Activated effector memory CD4-positive, alpha-beta T cell treated with Interleukin-2 at 50 U/mL for 16 hours (primary cell): ENCODE results near the gene NGF.
"Not testable (repeated sequence)": the region's sequence is repeated elsewhere in the genome, so short reads cannot be mapped to it uniquely, and the experiment has no call there.

Experiments used
- DNase-seq: peaks from one replicate; pipeline ENCODE4 v3.0.0-alpha.2; 2020

NGF gene

DNA sequence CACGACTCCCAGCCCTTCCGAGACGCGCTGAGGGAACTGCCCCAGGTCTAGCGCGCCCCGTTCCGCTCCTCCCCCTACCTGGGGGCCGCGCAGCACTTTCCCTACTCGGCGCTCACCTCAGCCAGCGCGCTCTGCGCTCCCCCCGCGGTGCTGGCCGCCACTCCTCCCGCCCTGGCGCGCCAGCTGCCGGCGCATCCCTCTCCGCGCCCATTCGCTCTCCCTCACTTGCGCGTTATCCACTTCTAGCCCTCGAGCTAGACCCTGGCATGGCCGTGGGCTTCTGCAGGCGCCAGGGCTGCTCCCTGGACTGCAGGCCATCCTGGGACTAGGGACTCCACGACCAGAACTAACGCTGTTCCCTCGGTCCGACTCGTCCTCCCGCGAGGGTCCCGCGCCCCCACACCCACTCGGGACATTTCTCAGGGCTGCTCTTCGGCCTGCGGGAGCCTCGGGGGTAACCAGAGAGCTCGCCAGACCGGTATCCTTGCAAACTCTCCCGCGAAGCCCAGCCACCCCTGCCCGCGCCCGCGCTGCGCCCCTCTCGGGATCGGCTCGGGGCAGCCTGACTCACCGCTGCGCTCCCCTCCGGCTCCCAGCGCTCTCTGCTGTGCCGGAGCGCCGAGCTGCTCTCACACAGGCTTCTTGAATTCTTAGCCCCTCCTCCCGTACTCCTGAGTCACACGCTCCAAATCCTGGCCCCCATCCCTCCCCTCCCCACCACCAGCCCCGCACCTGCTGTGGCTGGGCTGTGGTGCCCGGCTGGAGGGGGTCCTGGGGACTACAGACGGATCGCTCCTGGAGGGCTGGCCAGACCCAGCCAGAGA, at the start of gene NGF:
TSS of gene NGF (minus strand) at position 617 of the 824 bp plus-strand sequence. CDS start 51,454 bp downstream, outside the sequence.
- no peak for DNase-seq

DNA sequence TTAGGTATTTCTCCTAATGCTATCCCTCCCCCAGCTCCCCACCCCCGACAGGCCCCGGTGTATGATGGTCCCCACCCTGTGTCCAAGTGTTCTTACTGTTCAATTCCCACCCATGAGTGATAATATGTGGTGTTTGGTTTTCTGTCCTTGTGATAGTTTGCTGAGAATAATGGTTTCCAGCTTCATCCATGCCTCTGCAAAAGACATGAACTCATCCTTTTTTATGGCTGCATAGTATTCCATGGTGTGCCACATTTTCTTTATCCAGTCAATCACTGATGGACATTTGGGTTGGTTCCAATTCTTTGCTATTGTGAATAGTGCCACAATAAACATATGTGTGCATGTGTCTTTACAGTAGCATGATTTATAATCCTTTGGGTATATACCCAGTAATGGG, 45.4 kb upstream of the NGF start:
- DNase-seq, result not testable (repeated sequence)

DNA sequence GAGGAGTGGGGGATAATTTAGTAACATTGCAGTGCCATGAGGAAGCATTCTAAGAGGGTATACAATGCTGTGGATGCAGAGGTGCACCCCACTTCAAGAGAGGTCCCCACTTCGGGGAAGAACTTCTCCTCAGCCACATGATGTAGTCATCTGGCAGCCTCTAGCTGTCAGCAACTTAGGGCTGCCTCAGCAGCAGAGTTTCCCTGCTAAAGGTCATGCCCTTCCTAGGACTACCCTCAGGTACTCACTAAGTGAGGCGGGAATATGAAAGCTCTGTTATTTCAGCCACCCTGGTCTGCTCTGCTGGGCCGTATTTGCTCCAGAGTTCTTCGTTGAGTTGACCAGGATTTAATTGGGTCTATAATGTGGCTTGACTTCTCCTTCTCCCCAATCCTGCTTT, 41.9 kb upstream of the NGF start:
- DNase-seq, result no peak

DNA sequence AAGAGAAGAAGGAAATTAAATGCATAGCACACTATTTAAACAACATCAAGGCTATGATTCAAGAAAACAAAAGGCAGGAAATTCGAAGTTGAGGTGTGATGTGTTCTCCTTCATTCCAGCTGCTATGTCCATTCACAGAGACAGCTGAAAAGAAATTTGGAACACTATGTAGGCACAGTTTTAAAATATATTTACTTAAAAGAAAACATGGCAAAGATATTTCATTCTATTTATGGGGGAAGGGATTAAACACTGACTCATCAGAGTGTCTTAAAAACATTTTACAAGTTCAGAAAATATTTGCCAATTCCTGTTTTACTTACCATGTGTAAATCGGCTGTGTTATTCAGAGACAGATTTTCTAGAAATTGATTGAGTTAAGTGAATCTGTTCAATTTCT, 39.4 kb upstream of the NGF start:
- DNase-seq, result no peak

DNA sequence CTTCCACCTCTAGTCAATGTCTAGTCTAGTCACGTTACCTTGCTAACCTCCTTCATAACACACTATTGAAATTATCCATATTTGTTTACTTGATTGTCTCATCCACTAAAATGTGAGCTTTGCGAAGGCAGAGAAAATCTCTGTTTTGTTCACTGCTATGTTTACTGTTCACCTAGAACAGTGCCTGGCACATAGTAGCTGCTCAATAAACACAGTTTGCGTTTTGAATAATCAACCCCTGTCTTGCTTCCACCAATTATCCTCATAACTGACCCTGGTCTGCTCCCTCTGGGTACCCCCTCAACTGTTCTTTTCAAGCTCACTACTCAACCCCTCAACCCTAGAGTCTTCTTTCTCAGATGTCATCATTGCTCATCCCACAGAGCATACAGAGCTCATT, 36.5 kb upstream of the NGF start:
- DNase-seq, result no peak

DNA sequence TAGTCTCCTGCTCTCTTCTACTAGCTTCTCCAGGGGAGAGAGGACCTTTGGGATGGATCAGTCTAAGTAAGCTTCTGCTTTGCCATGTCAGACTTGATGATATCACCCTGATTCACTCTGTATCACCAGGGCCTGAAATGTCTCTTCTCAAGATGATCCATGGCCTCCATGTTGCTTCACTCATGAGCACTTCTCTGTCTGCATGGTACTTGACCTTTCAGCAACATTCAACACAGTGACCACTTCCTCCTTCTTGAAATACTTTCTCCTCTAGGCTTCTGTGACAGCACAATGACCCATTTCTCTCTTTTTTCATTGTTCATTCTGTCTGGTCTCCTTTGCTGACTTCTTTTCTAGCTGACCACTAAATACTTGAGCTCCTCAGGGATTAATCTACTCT, 35.3 kb upstream of the NGF start:
- DNase-seq, result no peak

DNA sequence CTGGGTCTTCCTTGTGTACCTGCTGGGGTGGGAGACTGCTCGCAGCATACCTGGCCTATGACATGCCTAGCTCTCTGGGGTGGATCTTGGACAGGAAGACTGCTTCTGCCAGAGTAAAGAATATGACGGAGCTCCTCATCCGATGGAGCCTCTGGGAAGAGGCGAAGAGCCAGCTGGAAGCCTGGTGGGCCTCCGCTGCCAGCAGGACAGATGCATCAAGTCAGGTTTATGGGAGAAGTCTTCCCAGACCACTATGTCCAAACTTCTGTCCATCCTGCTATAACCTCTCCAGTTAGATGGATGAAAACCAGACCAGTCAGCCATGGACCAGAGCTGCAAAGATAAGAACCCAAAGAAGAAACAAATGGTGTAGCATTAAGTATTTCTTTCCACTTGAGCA, 27.7 kb upstream of the NGF start:
- DNase-seq, result no peak

DNA sequence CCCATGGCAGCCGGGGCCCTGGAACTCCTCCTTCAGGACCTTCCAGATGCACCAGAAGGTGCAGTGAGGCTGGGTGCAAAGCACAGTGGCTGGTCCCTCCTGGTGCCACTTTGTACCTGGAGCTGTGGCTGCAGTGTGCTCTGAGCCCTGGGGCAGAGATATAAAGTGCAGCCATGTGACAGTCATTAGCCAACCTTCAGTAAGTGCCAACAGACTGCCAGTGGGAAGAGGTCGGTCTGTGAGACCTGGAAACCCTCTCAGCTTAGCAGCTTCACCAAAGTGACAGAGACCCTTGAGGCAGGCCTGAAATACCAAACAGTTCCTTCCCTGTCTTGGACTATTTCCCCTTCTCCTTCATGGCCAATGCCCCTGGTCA, 26.7 kb upstream of the NGF start:
- DNase-seq, result no peak

DNA sequence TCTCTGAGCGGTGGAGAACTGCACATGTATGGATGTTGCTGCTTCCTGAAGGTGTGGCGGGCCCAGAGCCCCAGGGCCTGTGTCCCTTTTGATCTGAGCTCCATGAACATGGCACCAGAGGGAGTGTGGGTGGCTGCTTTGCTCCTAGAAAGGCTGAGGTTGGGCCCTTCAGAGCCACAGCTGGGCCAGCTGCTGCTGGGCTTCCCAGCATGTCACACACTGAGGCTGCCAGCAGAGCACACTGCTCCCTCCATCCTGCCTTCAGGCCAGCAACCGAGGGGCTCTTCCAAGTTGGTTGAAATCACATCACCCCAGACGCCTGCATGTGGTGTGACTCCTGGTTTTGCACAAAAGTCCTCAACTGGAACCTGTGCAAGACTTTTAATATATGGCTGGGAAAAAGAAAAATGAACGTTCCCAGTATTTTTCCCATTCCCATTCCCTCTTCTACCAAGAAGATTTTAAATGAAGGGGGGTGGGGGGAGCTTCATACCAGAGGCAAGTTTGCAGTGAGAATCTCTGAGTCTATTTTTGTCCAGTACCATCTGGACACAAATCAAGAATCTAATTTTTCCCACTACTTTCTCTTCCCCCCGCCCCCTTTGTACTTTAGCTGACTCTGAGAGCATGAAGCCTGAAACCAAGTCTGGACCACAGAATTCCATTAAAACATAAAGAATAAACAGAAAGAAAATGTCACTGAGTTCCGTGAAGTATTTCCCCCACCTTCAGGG, 26.2 kb upstream of the NGF start:
- DNase-seq, result no peak

DNA sequence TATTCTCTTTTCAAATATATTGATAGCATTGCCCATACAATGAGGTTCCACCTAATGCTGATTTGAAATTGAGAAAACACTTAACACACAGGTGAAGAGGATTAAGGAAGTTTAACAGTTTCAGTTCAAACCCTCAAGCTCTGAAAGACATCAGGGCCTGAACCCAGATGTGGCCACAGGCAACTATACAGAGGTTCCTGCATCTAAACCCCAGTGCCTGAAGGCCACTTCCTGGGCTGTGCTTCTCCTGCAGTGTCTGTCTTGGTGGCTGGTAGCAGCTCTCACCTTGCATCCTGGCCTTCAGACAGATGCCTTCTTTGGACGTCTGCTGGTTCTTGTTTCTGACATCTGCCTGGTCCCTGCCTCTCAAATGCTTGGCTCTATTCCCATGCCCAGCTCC, 25.1 kb upstream of the NGF start:
- DNase-seq, result no peak

DNA sequence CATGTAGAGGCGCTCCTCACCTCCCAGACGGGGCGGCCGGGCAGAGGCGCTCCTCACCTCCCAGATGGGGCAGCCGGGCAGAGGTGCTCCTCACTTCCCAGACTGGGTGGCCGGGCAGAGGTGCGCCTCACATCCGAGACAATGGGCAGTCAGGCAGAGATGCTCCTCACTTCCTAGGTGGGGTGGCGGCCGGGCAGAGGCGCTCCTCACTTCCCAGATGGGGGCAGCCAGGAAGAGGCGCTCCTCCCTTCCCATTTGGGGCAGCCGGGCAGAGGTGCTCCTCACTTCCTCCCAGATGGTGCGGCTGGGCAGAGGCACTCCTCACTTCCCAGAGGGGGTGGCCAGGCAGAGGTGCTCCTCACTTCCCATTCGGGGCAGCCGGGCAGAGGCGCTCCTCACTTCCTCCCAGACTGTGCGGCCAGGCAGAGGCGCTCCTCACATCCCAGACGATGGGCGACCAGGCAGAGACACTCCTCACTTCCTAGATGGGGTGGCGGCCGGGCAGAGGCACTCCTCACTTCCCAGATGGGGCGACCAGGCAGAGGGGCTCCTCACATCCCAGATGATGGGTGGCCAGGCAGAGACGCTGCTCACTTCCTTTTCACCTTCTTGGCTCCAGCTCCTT, 22.6 kb upstream of the NGF start:
- not testable (repeated sequence) for DNase-seq

DNA sequence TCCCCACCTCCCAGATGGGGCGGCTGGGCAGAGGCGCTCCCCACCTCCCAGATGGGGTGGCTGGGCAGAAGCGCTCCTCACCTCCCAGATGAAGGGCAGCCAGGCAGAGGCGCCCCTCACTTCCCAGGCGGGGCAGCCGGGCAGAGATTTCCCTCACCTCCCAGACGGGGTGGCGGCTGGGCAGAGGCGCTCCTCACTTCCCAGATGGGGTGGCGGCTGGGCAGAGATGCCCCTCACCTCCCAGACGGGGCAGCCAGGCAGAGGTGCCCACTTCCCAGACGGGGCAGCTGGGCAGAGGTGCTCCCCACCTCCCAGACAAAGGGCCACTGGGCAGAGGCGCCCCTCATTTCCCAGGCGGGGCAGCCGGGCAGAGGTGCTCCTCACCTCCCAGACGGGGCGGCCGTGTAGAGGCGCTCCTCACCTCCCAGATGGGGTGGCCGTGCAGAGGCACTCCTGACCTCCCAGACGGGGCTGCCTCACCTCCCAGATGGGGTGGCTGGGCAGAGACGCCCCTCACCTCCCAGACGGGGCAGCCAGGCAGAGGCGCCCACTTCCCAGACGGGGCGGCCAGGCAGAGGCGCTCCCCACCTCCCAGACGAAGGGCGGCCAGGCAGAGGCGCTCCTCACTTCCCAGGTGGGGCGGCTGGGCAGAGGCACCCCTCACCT, 21.9 kb upstream of the NGF start:
- not testable (repeated sequence) for DNase-seq

DNA sequence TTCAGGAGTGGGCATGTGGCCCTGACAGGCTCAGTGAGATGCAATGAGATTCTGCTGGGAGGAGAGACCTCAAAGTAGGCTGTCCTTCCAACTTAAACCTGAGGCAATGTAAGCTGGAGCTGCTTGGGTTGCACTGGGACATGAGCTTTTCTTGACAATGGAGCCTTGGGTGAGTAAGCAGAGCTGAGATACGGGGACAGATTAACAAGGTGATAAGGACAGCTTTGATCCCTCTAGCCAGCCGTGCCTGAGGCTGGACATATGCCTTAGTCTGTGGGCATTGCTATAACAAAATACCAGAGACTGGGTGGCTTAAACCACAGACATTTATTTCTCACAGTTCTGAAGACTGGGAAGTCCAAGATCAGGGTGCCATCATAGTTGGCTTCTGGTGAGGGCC, 18.3 kb upstream of the NGF start:
- DNase-seq, result no peak

DNA sequence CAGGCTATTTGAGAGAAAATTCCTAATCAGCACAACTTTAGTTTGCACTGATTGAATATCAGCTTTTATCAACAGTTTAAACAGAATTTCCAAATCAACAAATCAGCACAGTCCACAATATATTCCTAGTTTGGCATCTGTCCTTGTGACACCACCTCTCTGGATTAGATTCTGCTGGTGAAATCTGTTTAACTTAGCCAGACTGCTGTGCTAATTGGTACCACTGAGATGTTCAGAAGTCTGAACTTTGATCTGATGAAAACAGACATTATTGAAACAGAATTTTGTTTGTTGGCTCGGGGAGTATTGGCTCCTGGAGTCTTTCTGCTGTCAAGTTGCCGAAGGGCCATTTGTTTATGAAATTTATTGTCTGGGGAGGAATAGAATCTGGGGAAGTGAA, 17.0 kb upstream of the NGF start:
- no peak for DNase-seq

DNA sequence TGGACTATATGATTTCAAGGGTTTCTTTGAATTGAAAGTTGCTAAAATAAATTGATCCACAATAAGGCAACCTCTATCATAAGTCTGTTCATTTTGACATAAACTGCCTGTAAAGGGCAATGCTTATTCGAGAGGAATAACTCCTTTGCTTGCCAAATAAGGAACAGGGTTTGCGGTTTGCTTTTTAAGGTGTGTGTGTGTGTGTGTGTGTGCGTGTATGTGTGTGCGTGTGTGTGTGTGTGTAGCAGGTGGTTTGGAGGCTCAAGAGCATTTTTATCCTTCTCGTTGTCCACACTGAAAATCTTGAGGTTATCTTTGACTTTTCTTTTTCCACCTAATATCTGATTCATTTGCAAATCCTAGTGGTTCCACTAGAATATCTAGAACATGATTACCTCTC, 13.1 kb upstream of the NGF start:
- no peak for DNase-seq

DNA sequence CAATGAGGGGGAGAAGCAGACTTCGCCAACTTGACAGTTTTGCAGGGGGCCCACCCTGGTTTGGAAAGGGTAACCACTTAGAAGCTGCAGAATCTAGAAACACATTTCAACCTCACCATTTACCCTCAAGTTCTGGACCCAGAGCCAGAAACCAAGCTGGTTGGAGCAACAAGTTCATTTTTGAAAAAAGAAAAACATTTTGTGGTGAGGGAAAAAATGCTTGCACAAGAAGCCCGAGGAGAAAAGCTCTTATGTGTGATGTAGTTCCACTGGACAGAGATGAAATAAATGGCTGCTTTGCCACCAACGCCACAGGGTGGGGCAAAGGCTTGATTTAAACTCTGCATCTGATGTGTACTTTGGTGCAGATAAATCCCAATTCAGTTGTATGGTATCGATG, 10.6 kb upstream of the NGF start:
- DNase-seq, result no peak

DNA sequence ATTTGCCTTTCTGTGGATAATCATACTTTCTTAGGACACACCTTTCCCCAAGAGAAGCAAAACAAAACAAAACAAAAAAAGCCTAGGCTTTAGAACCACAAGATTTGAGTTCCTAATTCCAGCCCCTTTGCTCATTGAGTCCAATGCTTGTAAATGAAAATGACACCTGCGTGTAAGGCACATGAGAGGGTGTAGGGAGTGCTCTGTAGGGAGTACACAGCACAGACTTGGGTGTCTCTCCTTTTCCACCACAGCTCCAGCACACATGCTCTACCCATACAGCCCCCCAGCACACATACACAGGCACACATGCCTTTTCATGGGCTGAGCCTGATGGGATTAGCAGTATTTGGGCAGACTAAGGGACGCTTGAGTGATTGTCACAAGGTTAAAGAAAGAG, 9.2 kb upstream of the NGF start:
- DNase-seq, result no peak

DNA sequence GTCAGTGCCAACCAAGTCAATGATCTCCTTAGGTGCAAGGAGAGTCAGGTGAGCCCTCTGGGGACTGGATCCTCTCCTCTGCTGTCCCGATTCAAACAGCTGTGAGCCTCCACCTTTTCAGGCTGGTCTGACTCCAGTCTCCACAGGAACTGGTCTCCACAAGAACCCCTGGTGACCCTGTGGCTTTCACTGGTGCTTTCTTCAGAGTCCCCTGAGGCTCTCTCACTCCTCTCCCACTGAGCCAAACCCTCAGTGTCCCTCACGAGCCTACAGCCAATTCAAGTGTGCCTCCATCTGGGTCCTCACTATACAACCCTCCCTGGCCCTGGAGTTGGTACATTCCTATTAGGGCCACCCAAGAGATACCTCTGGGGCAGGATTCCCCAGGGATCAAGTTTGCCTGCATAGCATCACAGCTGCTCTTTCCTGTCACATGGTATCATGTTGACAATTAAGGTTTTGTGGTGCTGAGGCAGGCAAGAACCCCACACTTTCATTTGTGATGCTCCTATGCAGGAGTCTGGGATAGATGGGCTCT, 5.2 kb upstream of the NGF start:
- no peak for DNase-seq

DNA sequence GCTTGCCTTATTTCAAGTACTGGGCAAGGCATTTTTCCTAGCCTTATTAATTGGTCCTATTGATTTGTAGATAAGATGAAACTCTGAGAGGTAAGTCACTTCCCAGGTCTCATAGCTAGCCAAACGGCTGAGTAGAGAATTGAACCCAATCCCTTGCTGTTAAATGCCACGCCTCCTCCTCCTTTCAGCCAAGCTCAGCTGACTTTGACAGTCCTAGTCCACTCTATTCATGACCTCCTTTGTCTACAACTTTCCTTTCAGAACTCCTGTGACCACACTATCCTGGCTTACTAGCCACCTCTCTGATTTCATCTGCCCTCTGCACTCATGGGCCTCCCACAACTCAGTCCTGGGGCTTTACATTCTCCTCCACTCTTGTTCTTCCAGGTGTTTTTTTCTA, 3.9 kb upstream of the NGF start:
- DNase-seq, result no peak

DNA sequence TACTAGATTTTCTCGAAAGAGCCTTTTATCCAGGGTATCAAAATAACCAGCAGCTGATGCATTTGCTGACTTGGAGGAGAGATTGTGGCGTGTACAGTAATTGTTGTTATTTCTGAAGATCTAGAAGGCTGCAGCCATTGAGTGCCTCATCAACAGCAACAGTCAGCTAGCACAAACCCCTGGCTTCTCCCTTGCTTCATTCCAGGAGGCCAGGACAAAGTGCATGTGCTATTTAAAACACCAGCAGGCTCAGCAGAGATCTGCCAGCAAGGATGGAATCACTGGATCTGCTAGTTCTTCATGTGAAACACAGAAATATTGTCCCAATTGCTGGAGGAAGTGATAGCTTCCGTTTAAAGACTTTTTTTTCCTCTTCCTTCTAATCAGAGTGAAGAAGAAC, 2.8 kb upstream of the NGF start:
- DNase-seq, result no peak

DNA sequence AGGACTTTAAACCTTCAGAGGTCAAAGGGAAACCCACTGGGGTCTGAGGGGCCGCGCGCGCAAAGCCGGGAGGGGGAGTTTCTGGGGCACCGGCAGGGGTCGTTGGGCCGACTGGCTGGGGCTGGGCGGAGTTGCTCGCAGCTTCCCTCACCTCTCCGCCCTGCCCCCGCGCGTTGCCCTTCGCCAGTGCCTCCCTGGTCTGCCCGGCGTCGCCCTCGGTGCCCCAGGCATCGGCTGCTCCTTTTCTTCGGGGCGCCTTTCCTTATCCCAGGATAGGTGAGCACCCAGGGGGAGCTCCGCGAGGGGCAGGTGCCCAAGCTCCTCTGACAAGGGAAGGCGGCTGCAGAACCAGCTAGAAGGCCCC, 390 bp upstream of the NGF start:
- DNase-seq, result no peak

DNA sequence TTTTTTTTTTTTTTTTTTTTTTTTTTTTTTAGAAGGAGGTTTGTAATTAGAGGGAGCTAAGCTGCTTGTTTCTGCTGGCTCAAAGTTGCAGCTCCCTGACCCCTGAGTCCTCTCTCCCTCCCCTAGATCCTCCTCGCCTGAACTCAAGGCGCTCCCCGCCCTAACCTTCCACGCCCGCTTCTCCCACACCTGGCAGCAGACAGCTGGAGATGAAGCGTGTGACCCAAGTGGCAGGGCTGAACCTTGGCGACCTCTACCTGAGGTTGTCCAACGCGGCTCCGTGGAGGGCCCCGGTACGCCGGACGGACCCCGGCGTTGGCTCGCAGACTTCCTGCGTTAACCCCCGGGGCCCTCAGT, 795 bp downstream of the NGF start:
- DNase-seq, result no peak

DNA sequence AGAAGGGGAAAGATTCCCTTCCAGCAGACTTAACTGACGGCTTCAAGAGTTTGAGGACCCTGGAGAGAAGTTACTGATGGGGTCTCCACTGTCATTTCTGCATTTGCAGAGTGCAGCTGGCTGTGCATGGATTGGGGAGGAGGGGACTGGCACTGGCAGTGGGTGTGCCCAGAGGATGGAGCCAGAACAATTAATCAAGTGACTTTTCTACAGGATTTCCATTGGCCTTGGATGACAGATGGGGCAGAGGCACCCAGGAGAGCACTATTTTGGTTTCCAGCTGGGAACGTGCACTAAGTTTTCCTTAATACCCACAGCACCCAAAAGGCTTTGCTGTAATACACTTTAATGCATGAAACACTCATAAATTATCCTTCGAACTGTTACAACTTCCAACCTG, 1.3 kb downstream of the NGF start:
- no peak for DNase-seq
